Body of pancreas (tissue), 4 donors: Measurements from ENCODE around the gene ABCG5. TPM values are rescaled to one million over a fixed set of nuclear protein-coding genes. Genes with fewer than 3 reads are reported as not detected.

Source experiments
- ATAC-seq: fragments of 150-250 bp; one replicate; pipeline ENCODE4 v1.9.1; 2016
- DNase-seq, 4 donors: peaks; one replicate each; pipeline ENCODE4 v3.0.0-alpha.2; 2019
- H3K27ac ChIP-seq, 4 donors: fragments of 200-600 bp; sonication (generic); 1 replicate in 3 of 4; 2 replicates in 1 of 4; pipeline versions ENCODE4 v1.5.1 to v1.6.1; 2016 to 2019; ENCODE audit warnings: mild to moderate bottlenecking in 1 of 4, mixed read lengths in 1 of 4, moderate library complexity in 1 of 4
- H3K27me3 ChIP-seq, 2 donors: fragments of 200-600 bp; sonication (generic); one replicate each; pipeline ENCODE4 v1.6.0; 2016; ENCODE audit warnings: mild to moderate bottlenecking in 1 of 2
- H3K36me3 ChIP-seq, 2 donors: fragments of 200-600 bp; sonication (generic); replicated peaks in 1 of 2; 2 replicates each; pipeline ENCODE4 v1.5.1; 2016; ENCODE audit warnings: low read depth in 2 of 2; ENCODE audit not compliant: insufficient read depth in 1 of 2
- H3K4me1 ChIP-seq: fragments of 200-600 bp; sonication (generic); one replicate; pipeline ENCODE4 v1.6.0; 2016
- H3K4me3 ChIP-seq, 2 donors: fragments of 200-600 bp; sonication (generic); 1 replicate in 1 of 2; 2 replicates in 1 of 2; pipeline ENCODE4 v1.5.1; 2016 to 2019
- H3K9me3 ChIP-seq, 3 donors: fragments of 200-600 bp; sonication (generic); 1 replicate in 2 of 3; 2 replicates in 1 of 3; pipeline ENCODE4 v1.5.1; 2016
- CTCF ChIP-seq, 7 experiments: fragments of 450-650 bp in 4 of 7; fragments of 200-600 bp in 3 of 7; sonication (generic) in 3 of 7; IDR thresholded peaks; one replicate each; pipeline ENCODE4 v1.5.1; 2016 to 2019; ENCODE audit warnings: antibody characterized with exemption in 7 of 7
- POLR2A ChIP-seq, 3 donors: fragments of 450-650 bp; IDR thresholded peaks; one replicate each; pipeline ENCODE4 v1.6.1; 2016; ENCODE audit warnings: antibody characterized with exemption in 3 of 3, mild to moderate bottlenecking in 2 of 3
- WGBS, 2 donors: methylation state at CpG; one replicate each; pipeline ENCODE4 v1.1.5; 2017; 5-methylcytosine and 5-hydroxymethylcytosine counted together
- intact Hi-C: fragments of 100-400 bp; cut with DNase I; formaldehyde crosslinking; loops from one replicate; pipeline ENCODE4 v1.15.1; 2023
- small RNA-seq: library from RNA; depleted of rRNA; stranded (forward); fragments of <200 nt; gene quantifications from one replicate; pipeline ENCODE3, GENCODE V24; 2016
- total RNA-seq, 2 donors: library from RNA; depleted of rRNA; stranded (reverse); fragments of >200 nt; gene quantifications; one replicate each; pipeline ENCODE4 v1.1.0, GENCODE V29; 2016

Gene ABCG5
- total RNA-seq, 2 donors from 2014 or later: not detected

DNA sequence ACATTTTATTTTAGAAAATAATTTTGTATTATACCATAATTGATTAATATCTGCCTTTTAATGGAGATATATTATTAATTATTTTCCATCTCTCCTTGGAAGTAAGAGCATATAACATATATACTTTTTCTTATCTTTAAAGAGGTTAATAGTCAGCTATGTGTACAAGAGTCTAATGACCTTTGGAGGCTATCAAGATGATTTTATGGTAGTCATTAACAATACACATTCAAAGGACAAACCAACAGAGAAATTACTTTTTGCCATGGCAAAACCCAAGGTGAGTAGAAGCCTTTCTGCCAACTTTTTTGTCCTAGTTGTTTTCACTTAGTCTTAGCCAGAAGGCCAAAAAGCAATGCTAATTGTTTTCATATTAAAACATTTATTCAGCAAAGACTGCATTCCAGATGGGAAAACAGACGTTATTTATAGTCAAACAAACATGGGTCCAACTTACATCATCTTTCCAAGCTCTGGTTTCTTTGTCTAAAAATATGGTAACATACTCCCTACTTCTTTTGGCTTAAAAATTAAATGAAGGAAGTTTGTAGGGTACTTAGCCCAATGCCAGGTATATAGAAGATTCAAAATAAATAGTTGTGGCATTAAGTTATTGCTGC lies 74.4 kb downstream of the ABCG5 start:
- TF ChIP-seq POLR2A (IDR thresholded peaks at IDR 0.05) (no peak), CTCF (IDR thresholded peaks at IDR 0.05) (no peak)
- H3K9me3 ChIP-seq: no peaks in the 10 kb centered on the region
- 24 to 25% methylated on average over 1 of the region's 1 CpG for WGBS, 2 donors
- ATAC-seq (no peak), DNase-seq (no peak)
- H3K4me3 ChIP-seq: no peak overlapping the region
- no peaks in the 10 kb centered on the region for H3K27me3 ChIP-seq
- intact Hi-C loops: no loop called here
- no peaks in the 10 kb centered on the region for H3K4me1 ChIP-seq
- no peak overlapping the region for H3K27ac ChIP-seq
- H3K36me3 ChIP-seq: no peaks in the 10 kb centered on the region

- no peak for TF ChIP-seq POLR2A (IDR thresholded peaks at IDR 0.05)
- TF ChIP-seq CTCF (IDR thresholded peaks at IDR 0.05): no peak
- no peak for ATAC-seq
These were observed 75.5 kb downstream of the ABCG5 start for GRCh38 chr2:43763091-43763490.

More at GRCh38 chr2:43763091-43763490, 75.5 kb downstream of the ABCG5 start:
- Histone ChIP-seq H3K27ac (no peak overlapping the region), H3K36me3 (no peaks in the 10 kb centered on the region), H3K9me3 (no peaks in the 10 kb centered on the region), H3K27me3 (no peaks in the 10 kb centered on the region), H3K4me3 (no peak overlapping the region), H3K4me1 (no peaks in the 10 kb centered on the region)
- 90 to 93% methylated on average over 2 of the region's 2 CpGs for WGBS, 2 donors
- no peak for DNase-seq
- intact Hi-C loops: no loop called here

Small RNA genes lying within 50 kb of the gene (small RNA-seq; reads per million reads assigned to genes)
- gene RN7SKP66: not detected

Other genes with a start within 250 kb of the ABCG5 start
- gene THADA, start 242.8 kb downstream of the ABCG5 start, total RNA-seq: 10 to 100 TPM; 27.5 to 41.9 TPM
- 10 to 100 TPM in 1 of 2 donors, 1 to 10 TPM in 1; 5.6 to 10.4 TPM for gene PLEKHH2, start 201.6 kb downstream of the ABCG5 start, total RNA-seq
- 1 to 10 TPM in 1 of 2 donors, not detected in 1; 2.6 TPM for gene C1GALT1C1L, start 162.4 kb downstream of the ABCG5 start, total RNA-seq
- gene DYNC2LI1, start 64.8 kb downstream of the ABCG5 start, total RNA-seq: 10 to 100 TPM; 21.0 to 21.4 TPM
- gene ABCG8, start 132 bp upstream of the ABCG5 start, total RNA-seq: not detected
- 10 to 100 TPM; 33.5 to 50.8 TPM for gene LRPPRC, start 157.2 kb upstream of the ABCG5 start, total RNA-seq